Endothelial cell of umbilical vein (primary cell): ENCODE data around the gene LENG9. TPM values are rescaled to one million over a fixed set of nuclear protein-coding genes. Genes with fewer than 3 reads are reported as not detected.

Experiments
- BruUV-seq: library from RNA; stranded (reverse); fragments of 400-500 nt; replicated peaks from 2 replicates; lab custom pipeline; 2021; lab: Mats Ljungman, UMichigan
- CTCF ChIA-PET: fragments of 300-600, 350-600 bp; sonication (Branson Sonifier 250); formaldehyde crosslinking; loops from one replicate; lab custom pipeline; 2021; ENCODE audit warnings: antibody characterized with exemption, inconsistent platforms; lab: Charles Lee
- POLR2A ChIA-PET: fragments of 300-600, 350-600 bp; sonication (Branson Sonifier 250); formaldehyde crosslinking; loops from one replicate; lab custom pipeline; 2021; ENCODE audit warnings: antibody characterized with exemption, inconsistent platforms; lab: Charles Lee
- DNase-seq: peaks from one replicate; pipeline ENCODE4 v3.0.0-alpha.2; 2011; ENCODE audit warnings: low read depth, low spot score
- FAIRE-seq: peaks from 2 replicates; lab custom pipeline; 2011; peaks lifted over from hg19 to GRCh38; lab: Jason Lieb, UNC
- H2AFZ ChIP-seq: 2 replicates; pipeline ENCODE4 v1.6.0; 2012; ENCODE audit warnings: low read depth, low read length, control low read depth, inconsistent platforms
- H3K27ac ChIP-seq: 2 replicates; pipeline ENCODE4 v1.5.1; 2011; ENCODE audit warnings: low read depth, mild to moderate bottlenecking, control low read depth, low read length, moderate library complexity; ENCODE audit not compliant: insufficient read depth
- H3K27me3 ChIP-seq, 2 experiments: 2 replicates each; pipeline versions ENCODE4 v1.6.0 to v1.6.1; 2011; ENCODE audit warnings: low read length in 2 of 2, mixed read lengths in 1 of 2; ENCODE audit not compliant: control insufficient read depth in 2 of 2, insufficient read depth in 2 of 2
- H3K36me3 ChIP-seq, 2 experiments: 2 replicates in 1 of 2; 3 replicates in 1 of 2; pipeline ENCODE4 v1.5.1; 2011; ENCODE audit warnings: low read length in 2 of 2, mild to moderate bottlenecking in 1 of 2, moderate library complexity in 1 of 2; ENCODE audit not compliant: control insufficient read depth in 2 of 2, insufficient read depth in 2 of 2; ENCODE audit errors: extremely low read depth in 1 of 2
- H3K4me1 ChIP-seq: 3 replicates; pipeline ENCODE4 v1.5.1; 2011; ENCODE audit warnings: mild to moderate bottlenecking, low read length; ENCODE audit not compliant: control insufficient read depth, insufficient read depth; ENCODE audit errors: extremely low read depth
- H3K4me2 ChIP-seq: 2 replicates; pipeline ENCODE4 v1.6.1; 2011; ENCODE audit warnings: low read length, control low read depth, mixed read lengths; ENCODE audit not compliant: insufficient read depth
- H3K4me3 ChIP-seq, 3 experiments: fragments of 200-600 bp in 1 of 3; sonication (generic), shearing (Covaris generic) in 1 of 3; replicated peaks in 1 of 3; 2 replicates each; pipeline ENCODE4 v1.5.1; 2011 to 2016; ENCODE audit warnings: control low read depth in 3 of 3, low read length in 3 of 3, mild to moderate bottlenecking in 2 of 3, inconsistent platforms in 1 of 3, low read depth in 1 of 3, moderate library complexity in 1 of 3; ENCODE audit not compliant: insufficient read depth in 1 of 3
- H3K79me2 ChIP-seq: 2 replicates; pipeline ENCODE4 v1.6.0; 2012; ENCODE audit warnings: low read length, inconsistent platforms; ENCODE audit not compliant: control insufficient read depth, insufficient read depth
- H3K9ac ChIP-seq: replicated peaks from 2 replicates; pipeline ENCODE3; 2011; ENCODE audit warnings: low read length, control low read depth; ENCODE audit not compliant: insufficient read depth; ENCODE audit errors: extremely low read depth
- H3K9me1 ChIP-seq: replicated peaks from 3 replicates; pipeline ENCODE4 v1.6.0; 2011; ENCODE audit warnings: mild to moderate bottlenecking, low read length; ENCODE audit not compliant: control insufficient read depth, insufficient read depth; ENCODE audit errors: extremely low read depth
- H3K9me3 ChIP-seq: replicated peaks from 2 replicates; pipeline ENCODE4 v1.5.1; 2012; ENCODE audit warnings: low read length, inconsistent platforms; ENCODE audit not compliant: control insufficient read depth, insufficient read depth
- H4K20me1 ChIP-seq: replicated peaks from 2 replicates; pipeline ENCODE3; 2011; ENCODE audit warnings: mild to moderate bottlenecking, low read length; ENCODE audit not compliant: control insufficient read depth, insufficient read depth; ENCODE audit errors: extremely low read depth
- EZH2 ChIP-seq: IDR thresholded peaks from 2 replicates; pipeline ENCODE4 v1.6.1; 2012; ENCODE audit warnings: borderline replicate concordance, low read depth, mild to moderate bottlenecking, moderate library complexity, low read length, inconsistent platforms; ENCODE audit not compliant: severe bottlenecking
- FOS ChIP-seq: IDR thresholded peaks from 2 replicates; pipeline ENCODE4 v1.6.1; 2011; ENCODE audit warnings: mild to moderate bottlenecking, low read length, moderate library complexity, borderline replicate concordance; ENCODE audit not compliant: insufficient read depth
- GATA2 ChIP-seq: IDR thresholded peaks from 2 replicates; pipeline ENCODE4 v1.7.0; 2011; ENCODE audit warnings: low read depth, mild to moderate bottlenecking, moderate library complexity, mixed read lengths, low read length; ENCODE audit not compliant: insufficient read length, insufficient read depth
- JUN ChIP-seq: IDR thresholded peaks from 2 replicates; pipeline ENCODE4 v1.6.1; 2011; ENCODE audit warnings: borderline replicate concordance, low read depth; ENCODE audit not compliant: insufficient read length, insufficient read depth
- MYC ChIP-seq: IDR thresholded peaks from one replicate; pipeline ENCODE4 v1.6.1; 2011; ENCODE audit warnings: mild to moderate bottlenecking, low read depth, low read length
- POLR2A ChIP-seq: IDR thresholded peaks from 2 replicates; pipeline ENCODE4 v1.6.1; 2012; ENCODE audit warnings: low read depth, mild to moderate bottlenecking, control low read depth, low read length
- POLR2AphosphoS5 ChIP-seq: IDR thresholded peaks from 2 replicates; pipeline ENCODE4 v1.6.1; 2012; ENCODE audit warnings: low read depth, mild to moderate bottlenecking, control low read depth, low read length, moderate library complexity; ENCODE audit not compliant: insufficient read depth
- dilution Hi-C: fragments of 300-500 bp; cut with MboI; formaldehyde crosslinking; loops from one replicate; pipeline ENCODE4 v1.15.0; 2019; ENCODE audit warnings: low sequenced_read_pairs; ENCODE audit not compliant: extremely low pct_ligation_motif_present
- intact Hi-C: fragments of 100-400 bp; cut with micrococcal nuclease; formaldehyde crosslinking; loops from one replicate; pipeline ENCODE4 v1.10.0; 2022
- polyA plus RNA-seq, 4 experiments: library from polyadenylated mRNA; depleted of rRNA in 3 of 4; stranded (reverse) in 3 of 4; unstranded in 1 of 4; fragments of >200 nt; gene quantifications; 2 replicates each; pipeline versions ENCODE4 v1.2.1 to v1.2.3, GENCODE V29; 2011 to 2012; ENCODE audit warnings: missing spikeins in 1 of 4
- total RNA-seq: library from RNA; stranded (reverse); gene quantifications from 2 replicates; pipeline ENCODE4 v1.2.3, GENCODE V29; 2021
- TF ChIP-seq, protein P1 (sequence below): IDR thresholded peaks from 2 replicates; pipeline ENCODE4 v1.6.1; 2011; ENCODE audit not compliant: insufficient read depth, insufficient read length
- TF ChIP-seq, protein P2 (sequence below), 2 donors: IDR thresholded peaks; 1 replicate in 1 of 2; 2 replicates in 1 of 2; pipeline ENCODE4 v1.5.1; 2011; ENCODE audit warnings: low read length in 2 of 2, mild to moderate bottlenecking in 2 of 2, moderate library complexity in 2 of 2, control low read depth in 1 of 2, inconsistent platforms in 1 of 2, low read depth in 1 of 2; ENCODE audit not compliant: insufficient read depth in 1 of 2; ENCODE audit errors: extremely low read depth in 1 of 2

The LENG9 gene
- total and polyA plus RNA-seq, 2 donors (not counting 3 experiments of a cell fraction or from before 2014, with no cell fraction given): 0.97 to 2.8 TPM

DNA sequence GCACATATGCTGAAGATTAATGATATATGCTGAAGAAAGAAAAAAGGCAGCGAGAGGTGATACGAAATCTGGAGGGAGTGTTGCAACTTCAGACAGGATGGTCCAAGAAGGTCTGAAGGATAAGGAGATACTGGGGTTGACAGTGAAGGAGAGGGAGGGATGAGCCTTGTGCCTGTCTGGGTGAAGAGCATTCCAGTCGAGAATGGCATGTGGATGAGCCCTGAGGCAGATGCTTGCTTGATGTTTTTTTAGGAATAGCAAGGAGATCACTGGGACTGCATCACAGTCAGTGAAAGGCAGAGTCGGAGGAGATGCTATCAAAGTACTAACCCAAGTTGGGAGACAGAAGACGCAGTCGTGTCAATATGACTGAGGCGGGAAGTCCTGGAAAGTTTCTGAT, 25.8 kb upstream of the LENG9 start:
- Histone ChIP-seq H3K4me1 (no peaks in the 10 kb centered on the region), H3K36me3 (no peaks in the 10 kb centered on the region), H3K4me3 (no peak overlapping the region), H3K9me3 (no peaks in the 10 kb centered on the region), H3K9me1 (no peaks in the 10 kb centered on the region), H3K27ac (no peak overlapping the region), H2AFZ (no peak overlapping the region), H4K20me1 (no peaks in the 10 kb centered on the region), H3K27me3 (no peaks in the 10 kb centered on the region), H3K4me2 (no peak overlapping the region), H3K79me2 (no peaks in the 10 kb centered on the region), H3K9ac (no peak overlapping the region)
- intact Hi-C loops (no loop called here), dilution Hi-C loops (no loop called here)
- ChIA-PET POLR2A (no interaction called here), CTCF (no interaction called here)
- DNase-seq: no peak
- no peak for FAIRE-seq
- BruUV-seq: no TSS peak
- no peak for TF ChIP-seq FOS
- no peak for TF ChIP-seq POLR2A
- TF ChIP-seq JUN: no peak
- TF ChIP-seq POLR2AphosphoS5: no peak
- no peak for TF ChIP-seq EZH2
- TF ChIP-seq MYC: no peak
- TF ChIP-seq GATA2: no peak
- TF ChIP-seq, protein P1, sequence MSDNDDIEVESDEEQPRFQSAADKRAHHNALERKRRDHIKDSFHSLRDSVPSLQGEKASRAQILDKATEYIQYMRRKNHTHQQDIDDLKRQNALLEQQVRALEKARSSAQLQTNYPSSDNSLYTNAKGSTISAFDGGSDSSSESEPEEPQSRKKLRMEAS: no peak
- TF ChIP-seq, protein P2, sequence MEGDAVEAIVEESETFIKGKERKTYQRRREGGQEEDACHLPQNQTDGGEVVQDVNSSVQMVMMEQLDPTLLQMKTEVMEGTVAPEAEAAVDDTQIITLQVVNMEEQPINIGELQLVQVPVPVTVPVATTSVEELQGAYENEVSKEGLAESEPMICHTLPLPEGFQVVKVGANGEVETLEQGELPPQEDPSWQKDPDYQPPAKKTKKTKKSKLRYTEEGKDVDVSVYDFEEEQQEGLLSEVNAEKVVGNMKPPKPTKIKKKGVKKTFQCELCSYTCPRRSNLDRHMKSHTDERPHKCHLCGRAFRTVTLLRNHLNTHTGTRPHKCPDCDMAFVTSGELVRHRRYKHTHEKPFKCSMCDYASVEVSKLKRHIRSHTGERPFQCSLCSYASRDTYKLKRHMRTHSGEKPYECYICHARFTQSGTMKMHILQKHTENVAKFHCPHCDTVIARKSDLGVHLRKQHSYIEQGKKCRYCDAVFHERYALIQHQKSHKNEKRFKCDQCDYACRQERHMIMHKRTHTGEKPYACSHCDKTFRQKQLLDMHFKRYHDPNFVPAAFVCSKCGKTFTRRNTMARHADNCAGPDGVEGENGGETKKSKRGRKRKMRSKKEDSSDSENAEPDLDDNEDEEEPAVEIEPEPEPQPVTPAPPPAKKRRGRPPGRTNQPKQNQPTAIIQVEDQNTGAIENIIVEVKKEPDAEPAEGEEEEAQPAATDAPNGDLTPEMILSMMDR (IDR thresholded peaks at IDR 0.05; ENCODE audit: extremely low read depth in 1 of 2, insufficient read depth in 1 of 2, low read depth in 1 of 2, low read length in 2 of 2): no peak
